Fibroblast of villous mesenchyme (primary cell): ENCODE measurements around the gene COG8. TPM values are rescaled to one million over a fixed set of nuclear protein-coding genes. Genes with fewer than 3 reads are reported as not detected.
A peak's percentile ranks its signal among the peaks of the same experiment; 100 is the strongest.
"Not testable (repeated sequence)": the region's sequence is repeated elsewhere in the genome, so short reads cannot be mapped to it uniquely, and the experiment has no call there.

ENCODE experiments used
- DNase-seq: peaks from one replicate; pipeline ENCODE4 v3.0.0-alpha.2; 2010; ENCODE audit warnings: low read depth
- H3K4me3 ChIP-seq: 2 replicates; pipeline ENCODE4 v1.5.1; 2011; ENCODE audit warnings: low read depth, mild to moderate bottlenecking, low read length
- total RNA-seq: library from RNA; depleted of rRNA; stranded (reverse); fragments of >200 nt; gene quantifications from 2 replicates; pipeline ENCODE4 v1.2.3, GENCODE V29; 2012
- TF ChIP-seq, protein P1 (sequence below): IDR thresholded peaks from 2 replicates; pipeline ENCODE4 v1.5.1; 2012; ENCODE audit warnings: low read depth, mild to moderate bottlenecking, low read length; ENCODE audit not compliant: insufficient read depth

COG8 gene
- total RNA-seq, 1 donor = 36.3 TPM

DNA sequence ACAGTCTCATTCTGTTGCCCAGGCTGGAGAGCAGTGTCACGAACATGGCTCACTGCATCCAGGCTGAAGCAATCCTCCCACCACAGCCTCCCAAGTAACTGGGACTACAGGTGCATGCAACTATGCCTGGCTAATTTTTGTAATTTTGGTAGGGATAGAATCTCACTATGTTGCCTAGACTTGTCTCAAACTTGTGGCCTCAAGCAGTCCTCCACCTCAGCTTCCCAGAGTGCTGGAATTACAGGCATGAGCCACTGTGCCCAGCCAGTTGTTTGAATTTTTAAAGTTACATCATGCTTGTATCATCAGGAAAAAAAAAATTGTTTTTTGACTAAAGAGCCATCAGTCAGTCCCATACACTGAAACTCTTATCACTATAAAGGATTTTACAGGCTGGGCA lies 45.3 kb downstream of the COG8 start:
- TF ChIP-seq, protein P1, sequence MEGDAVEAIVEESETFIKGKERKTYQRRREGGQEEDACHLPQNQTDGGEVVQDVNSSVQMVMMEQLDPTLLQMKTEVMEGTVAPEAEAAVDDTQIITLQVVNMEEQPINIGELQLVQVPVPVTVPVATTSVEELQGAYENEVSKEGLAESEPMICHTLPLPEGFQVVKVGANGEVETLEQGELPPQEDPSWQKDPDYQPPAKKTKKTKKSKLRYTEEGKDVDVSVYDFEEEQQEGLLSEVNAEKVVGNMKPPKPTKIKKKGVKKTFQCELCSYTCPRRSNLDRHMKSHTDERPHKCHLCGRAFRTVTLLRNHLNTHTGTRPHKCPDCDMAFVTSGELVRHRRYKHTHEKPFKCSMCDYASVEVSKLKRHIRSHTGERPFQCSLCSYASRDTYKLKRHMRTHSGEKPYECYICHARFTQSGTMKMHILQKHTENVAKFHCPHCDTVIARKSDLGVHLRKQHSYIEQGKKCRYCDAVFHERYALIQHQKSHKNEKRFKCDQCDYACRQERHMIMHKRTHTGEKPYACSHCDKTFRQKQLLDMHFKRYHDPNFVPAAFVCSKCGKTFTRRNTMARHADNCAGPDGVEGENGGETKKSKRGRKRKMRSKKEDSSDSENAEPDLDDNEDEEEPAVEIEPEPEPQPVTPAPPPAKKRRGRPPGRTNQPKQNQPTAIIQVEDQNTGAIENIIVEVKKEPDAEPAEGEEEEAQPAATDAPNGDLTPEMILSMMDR = no peak
- DNase-seq = no peak

DNA sequence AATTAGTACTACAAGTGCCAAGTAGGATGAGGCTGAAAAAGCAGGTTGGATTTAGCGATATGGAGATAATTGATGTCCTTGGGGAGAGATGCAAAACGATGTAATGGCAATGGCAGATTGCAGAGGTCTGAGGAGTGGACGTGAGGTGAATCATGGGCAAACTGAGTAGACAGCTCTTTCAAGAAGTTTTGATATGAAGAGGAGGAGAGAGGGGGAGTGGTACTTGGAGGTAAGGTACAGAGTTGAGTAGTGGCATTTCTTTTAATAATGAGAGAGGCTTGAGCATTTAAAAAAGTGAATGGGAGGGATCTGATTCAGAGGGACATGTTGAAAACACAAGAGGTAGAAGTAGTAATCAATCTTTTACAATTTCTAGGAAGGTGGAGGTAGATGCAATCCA lies 46.0 kb downstream of the COG8 start:
- TF ChIP-seq, protein P1 = no peak
- DNase-seq = no peak

More for the DNA sequence above, 45.3 kb downstream of the COG8 start:
- H3K4me3 ChIP-seq = no peak overlapping the region

DNA sequence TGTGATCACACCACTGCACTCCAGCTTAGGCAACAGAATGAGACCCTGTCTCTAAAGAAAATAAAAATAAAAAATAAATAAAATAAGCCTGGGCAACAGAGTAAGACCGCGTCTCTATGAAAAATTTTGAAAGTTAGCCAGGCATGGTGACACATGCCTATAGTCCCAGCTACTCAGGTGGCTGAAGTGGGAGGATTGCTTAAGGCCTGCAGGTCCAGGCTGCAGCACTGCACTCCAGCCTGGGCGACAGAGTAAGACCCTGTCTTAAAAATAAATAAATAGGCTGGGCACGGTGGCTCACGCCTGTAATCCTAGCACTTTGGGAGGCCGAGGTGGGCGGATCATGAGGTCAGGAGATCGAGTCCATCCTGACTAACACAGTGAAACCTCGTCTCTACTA lies 47.7 kb downstream of the COG8 start:
- H3K4me3 ChIP-seq, DNase-seq: not testable (repeated sequence)

More for the DNA sequence above, 46.0 kb downstream of the COG8 start:
- no peak overlapping the region for H3K4me3 ChIP-seq

DNA sequence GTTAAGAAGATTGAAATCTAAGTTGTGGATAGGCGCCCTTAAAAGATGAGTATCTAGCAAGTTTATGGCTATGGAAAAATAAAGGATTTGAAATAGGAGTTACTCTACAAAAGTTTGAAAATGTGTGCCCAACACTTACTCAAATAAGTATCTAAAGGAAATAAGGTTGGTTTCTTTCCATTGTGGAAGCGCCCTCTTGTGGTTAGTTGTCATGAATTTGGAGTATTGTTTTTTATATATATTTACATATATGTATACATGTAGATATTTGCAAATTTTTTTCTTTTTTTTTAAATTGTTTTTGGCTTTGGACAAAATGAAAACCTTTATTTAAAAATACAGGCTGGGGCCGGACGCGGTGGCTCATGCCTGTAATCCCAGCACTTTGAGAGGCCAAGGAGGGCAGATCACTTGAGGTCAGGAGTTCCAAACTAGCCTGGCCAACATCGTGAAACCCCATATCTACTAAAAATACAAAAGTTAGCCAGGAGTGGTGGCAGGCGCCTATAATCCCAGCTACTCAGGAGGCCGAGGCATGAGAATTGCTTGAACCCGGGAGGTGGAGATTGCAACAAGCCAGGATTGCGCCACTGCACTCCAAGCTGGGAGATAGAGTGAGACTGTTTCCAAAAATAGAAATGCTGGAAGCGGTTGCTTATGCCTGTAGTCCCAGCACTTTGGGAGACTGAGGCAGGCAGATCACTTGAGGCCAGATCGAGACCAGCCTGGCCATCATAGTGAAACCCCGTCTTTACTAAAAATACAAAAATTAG lies 52.2 kb downstream of the COG8 start:
- no peak overlapping the region for H3K4me3 ChIP-seq
- DNase-seq = peak; percentile 95
- TF ChIP-seq, protein P1 = peak; percentile 51

DNA sequence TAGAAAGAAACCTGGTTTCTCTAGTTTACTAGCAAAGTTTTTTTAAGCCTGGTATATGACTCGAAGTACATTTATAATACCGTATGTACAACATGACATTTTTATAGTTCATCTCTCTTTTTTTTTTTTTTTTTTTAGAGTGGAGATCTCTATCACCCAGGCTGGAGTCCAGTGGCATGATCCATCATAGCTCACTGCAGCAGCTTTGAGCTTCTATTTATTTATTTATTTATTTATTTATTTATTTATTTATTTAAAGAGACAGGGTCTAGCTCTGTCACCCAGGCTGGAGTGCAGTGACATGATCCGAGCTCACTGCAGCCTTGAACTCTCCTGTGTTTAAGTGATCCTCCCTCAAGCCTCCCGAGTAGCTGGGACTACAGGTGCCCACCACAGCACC lies 54.1 kb downstream of the COG8 start:
- no peak for DNase-seq
- TF ChIP-seq, protein P1 = no peak

DNA sequence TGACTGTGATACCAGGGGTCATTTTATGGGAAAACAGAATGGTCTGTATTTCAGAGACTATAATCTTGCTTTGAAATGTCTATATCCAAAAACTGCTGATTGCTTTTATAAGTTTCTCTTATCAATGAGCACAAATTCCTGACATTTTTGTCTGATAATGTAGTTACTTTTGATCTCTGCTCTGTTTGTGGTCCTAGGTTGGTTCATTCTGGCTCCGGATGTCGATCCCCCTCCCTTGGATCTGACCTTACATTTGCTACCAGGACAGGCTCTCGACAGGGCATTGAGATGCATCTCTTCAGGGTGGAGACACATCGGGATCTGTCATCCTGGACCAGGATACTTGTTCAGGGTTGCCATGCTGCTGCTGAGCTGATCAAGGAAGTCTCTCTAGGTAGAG lies 55.5 kb downstream of the COG8 start:
- DNase-seq = no peak
- no peak overlapping the region for H3K4me3 ChIP-seq
- TF ChIP-seq, protein P1 = no peak

More for the DNA sequence above, 54.1 kb downstream of the COG8 start:
- H3K4me3 ChIP-seq = no peak overlapping the region

DNA sequence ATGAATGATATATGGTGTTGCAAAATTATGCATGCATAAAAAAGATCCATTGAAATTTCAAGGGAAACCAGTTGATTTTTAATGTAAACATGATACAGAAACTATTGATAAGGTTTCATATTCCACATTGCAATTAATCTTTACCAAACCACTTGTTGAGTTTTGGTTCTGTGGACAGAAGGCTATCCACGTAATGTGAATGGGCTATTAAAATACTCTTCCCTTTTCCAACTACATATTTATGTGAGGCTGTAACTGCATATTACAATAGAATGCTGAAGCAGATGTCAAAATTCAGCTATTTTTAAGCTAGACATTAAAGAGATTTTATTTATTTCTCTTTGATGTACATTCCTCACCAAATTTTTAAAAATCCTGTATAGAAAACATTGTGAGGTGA lies 62.0 kb downstream of the COG8 start:
- no peak for DNase-seq
- TF ChIP-seq, protein P1 = no peak
- no peak overlapping the region for H3K4me3 ChIP-seq

Other genes starting within 250 kb of the COG8 start
- 0.32 and 0.43 TPM in 2 replicates for gene HAS3, start 233.9 kb downstream of the COG8 start, total RNA-seq
- gene CHTF8, start 207.0 kb downstream of the COG8 start, total RNA-seq = 40.6 and 65.2 TPM in 2 replicates
- gene UTP4, start 206.9 kb downstream of the COG8 start, total RNA-seq = 15.1 and 22.5 TPM in 2 replicates
- 40.9 and 73.4 TPM in 2 replicates for gene SNTB2, start 152.4 kb downstream of the COG8 start, total RNA-seq
- 31.1 and 34.1 TPM in 2 replicates for gene VPS4A, start 28.2 kb downstream of the COG8 start, total RNA-seq
- 11.7 and 18.7 TPM in 2 replicates for gene PDF, start 9.0 kb downstream of the COG8 start, total RNA-seq
- 27.1 and 35.4 TPM in 2 replicates for gene NIP7, start 208 bp upstream of the COG8 start, total RNA-seq
- gene TMED6, start 12.2 kb upstream of the COG8 start, total RNA-seq = 0.64 TPM in 1 of 2 replicates, not detected in the other
- gene TERF2, start 46.4 kb upstream of the COG8 start, total RNA-seq = 11.9 and 19.4 TPM in 2 replicates
- gene CYB5B, start 85.1 kb upstream of the COG8 start, total RNA-seq = 109 and 142 TPM in 2 replicates
- gene NFAT5, start 226.4 kb upstream of the COG8 start, total RNA-seq = 34.5 and 69.1 TPM in 2 replicates